Parathyroid adenoma (tissue), 2 donors: ENCODE results near the gene IGF1.

Source experiments
- H2AFZ ChIP-seq: fragments of 300-600 bp; sonication (generic); one replicate; pipeline ENCODE4 v1.7.0; 2017; ENCODE audit warnings: antibody characterized with exemption, mild to moderate bottlenecking
- H3K27ac ChIP-seq: fragments of 300-600 bp; sonication (generic); one replicate; pipeline ENCODE4 v1.7.0; 2017
- H3K27me3 ChIP-seq: fragments of 300-600 bp; sonication (generic); one replicate; pipeline ENCODE4 v1.7.0; 2017; ENCODE audit warnings: low read length; ENCODE audit not compliant: control insufficient read depth, insufficient read depth
- H3K36me3 ChIP-seq: fragments of 300-600 bp; sonication (generic); one replicate; pipeline ENCODE4 v1.7.0; 2017; ENCODE audit warnings: low read length; ENCODE audit not compliant: control insufficient read depth, insufficient read depth
- H3K4me1 ChIP-seq: fragments of 300-600 bp; sonication (generic); one replicate; pipeline ENCODE4 v1.7.0; 2017; ENCODE audit warnings: control low read depth
- H3K4me2 ChIP-seq: fragments of 300-600 bp; sonication (generic); one replicate; pipeline ENCODE4 v1.7.0; 2017; ENCODE audit warnings: low read length
- H3K4me3 ChIP-seq: fragments of 300-600 bp; sonication (generic); one replicate; pipeline ENCODE4 v1.7.0; 2017; ENCODE audit warnings: low read depth, low read length
- H3K79me2 ChIP-seq: fragments of 300-600 bp; sonication (generic); one replicate; pipeline ENCODE4 v1.7.0; 2017; ENCODE audit warnings: control low read depth
- H3K9ac ChIP-seq: fragments of 300-600 bp; sonication (generic); one replicate; pipeline ENCODE4 v1.7.0; 2017; ENCODE audit warnings: mild to moderate bottlenecking
- H3K9me3 ChIP-seq: fragments of 300-600 bp; sonication (generic); one replicate; pipeline ENCODE4 v1.7.0; 2017; ENCODE audit warnings: low read length; ENCODE audit not compliant: control insufficient read depth
- TF ChIP-seq, protein P1 (sequence below): fragments of 300-600 bp; sonication (generic); IDR thresholded peaks from one replicate; pipeline ENCODE4 v1.7.0; 2017; ENCODE audit warnings: antibody characterized with exemption, mild to moderate bottlenecking
- donor health status: primary hyperparathyroidism.

The IGF1 gene

DNA sequence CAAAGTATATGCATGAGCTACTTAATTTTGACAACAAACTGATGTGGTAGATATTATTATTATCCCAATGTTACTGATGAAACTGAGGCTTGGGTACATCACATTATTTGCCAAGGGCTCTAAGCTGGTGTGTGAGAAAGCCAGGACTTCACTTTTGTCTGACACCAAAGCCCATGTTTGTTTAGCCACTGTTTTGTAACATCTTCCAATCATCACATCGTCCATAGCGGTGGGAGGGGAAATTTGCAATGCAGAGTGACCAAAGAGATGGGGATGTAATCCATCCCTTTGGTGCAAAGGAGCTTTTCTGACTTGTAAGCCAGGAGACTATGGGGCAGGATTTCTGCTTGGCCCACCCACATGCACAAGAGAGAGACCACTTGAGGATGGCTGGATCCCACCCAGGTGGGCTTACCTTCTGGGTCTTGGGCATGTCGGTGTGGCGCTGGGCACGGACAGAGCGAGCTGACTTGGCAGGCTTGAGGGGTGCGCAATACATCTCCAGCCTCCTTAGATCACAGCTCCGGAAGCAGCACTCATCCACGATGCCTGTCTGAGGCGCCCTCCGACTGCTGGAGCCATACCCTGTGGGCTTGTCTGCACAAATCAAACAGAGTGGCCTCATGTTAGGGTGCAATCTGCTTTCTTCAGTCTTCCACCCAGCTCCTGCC, 61.1 kb downstream of the IGF1 start:
- Histone ChIP-seq H3K27me3 (no peaks in the 10 kb centered on the region), H3K4me1 (no peaks in the 10 kb centered on the region), H3K9ac (no peak overlapping the region), H2AFZ (no peak overlapping the region), H3K79me2 (no peaks in the 10 kb centered on the region), H3K36me3 (no peaks in the 10 kb centered on the region), H3K27ac (no peak overlapping the region), H3K9me3 (no peaks in the 10 kb centered on the region), H3K4me2 (no peak overlapping the region), H3K4me3 (no peak overlapping the region)
- TF ChIP-seq, protein P1, sequence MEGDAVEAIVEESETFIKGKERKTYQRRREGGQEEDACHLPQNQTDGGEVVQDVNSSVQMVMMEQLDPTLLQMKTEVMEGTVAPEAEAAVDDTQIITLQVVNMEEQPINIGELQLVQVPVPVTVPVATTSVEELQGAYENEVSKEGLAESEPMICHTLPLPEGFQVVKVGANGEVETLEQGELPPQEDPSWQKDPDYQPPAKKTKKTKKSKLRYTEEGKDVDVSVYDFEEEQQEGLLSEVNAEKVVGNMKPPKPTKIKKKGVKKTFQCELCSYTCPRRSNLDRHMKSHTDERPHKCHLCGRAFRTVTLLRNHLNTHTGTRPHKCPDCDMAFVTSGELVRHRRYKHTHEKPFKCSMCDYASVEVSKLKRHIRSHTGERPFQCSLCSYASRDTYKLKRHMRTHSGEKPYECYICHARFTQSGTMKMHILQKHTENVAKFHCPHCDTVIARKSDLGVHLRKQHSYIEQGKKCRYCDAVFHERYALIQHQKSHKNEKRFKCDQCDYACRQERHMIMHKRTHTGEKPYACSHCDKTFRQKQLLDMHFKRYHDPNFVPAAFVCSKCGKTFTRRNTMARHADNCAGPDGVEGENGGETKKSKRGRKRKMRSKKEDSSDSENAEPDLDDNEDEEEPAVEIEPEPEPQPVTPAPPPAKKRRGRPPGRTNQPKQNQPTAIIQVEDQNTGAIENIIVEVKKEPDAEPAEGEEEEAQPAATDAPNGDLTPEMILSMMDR: no peak

DNA sequence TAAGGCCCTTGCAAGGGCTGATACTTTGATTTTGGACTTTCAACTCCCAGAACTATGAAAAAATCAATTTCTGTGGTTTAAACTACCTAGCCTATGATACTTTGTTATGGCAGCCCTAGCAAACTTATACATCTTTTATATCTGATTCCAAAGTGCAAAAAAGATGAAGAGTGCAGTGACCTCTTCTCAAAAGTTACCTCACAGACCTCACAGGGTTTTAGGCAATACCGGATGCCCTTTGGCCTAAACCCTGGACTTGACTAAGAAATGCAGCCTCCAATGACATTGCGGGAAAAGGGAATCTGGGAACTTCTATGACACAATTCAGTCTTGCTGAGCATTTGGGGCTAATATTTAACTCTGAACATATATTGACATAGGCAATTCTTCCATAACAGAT, 63.3 kb downstream of the IGF1 start:
- H3K36me3 ChIP-seq: no peaks in the 10 kb centered on the region
- no peaks in the 10 kb centered on the region for H3K79me2 ChIP-seq
- H3K27me3 ChIP-seq: no peaks in the 10 kb centered on the region
- H3K27ac ChIP-seq: no peak overlapping the region
- no peaks in the 10 kb centered on the region for H3K9me3 ChIP-seq
- H3K4me3 ChIP-seq: no peak overlapping the region
- no peak overlapping the region for H3K9ac ChIP-seq
- H3K4me1 ChIP-seq: no peaks in the 10 kb centered on the region
- TF ChIP-seq, protein P1: no peak
- no peak overlapping the region for H2AFZ ChIP-seq
- no peak overlapping the region for H3K4me2 ChIP-seq

DNA sequence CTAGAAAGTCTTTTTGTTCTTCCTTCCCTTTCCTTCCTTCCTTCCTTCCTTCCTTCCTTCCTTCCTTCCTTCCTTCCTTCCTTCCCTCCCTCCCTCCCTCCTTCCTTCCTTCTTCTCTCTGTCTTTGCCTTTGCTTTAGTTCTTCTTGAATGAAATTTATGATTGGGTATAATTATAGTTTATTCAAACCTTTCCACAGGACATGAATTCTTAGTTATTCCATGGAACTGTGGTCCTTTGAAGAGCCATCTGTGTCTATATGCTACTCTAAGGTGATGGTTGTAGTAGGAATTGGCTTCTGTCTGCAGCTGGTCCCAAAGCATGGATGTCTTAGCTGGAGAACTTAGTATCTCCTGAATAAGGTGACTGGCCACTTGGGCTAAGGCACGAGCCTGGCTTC, 64.8 kb downstream of the IGF1 start:
- H3K79me2 ChIP-seq: no peaks in the 10 kb centered on the region
- TF ChIP-seq, protein P1: no peak
- H3K36me3 ChIP-seq: no peaks in the 10 kb centered on the region

DNA sequence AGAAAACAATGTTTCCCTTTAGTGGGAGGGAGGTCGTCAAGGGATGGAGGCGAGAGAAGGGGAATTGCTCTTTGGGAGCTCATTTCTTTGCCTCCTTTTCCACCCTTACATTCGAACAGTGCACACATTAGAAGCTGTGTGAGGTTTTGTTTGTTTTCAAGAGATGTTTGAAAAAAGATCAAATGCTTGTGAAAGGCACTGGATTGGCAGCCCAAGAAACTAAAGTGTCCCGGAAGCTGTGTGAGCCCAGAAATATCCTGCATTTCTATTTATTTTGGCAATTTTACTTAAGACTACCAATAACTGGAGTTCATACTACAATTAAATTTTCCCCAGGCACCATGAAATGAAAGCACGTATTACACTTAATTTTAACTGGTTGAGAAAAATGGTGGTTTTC, 67.0 kb downstream of the IGF1 start:
- H3K9ac ChIP-seq: no peak overlapping the region
- no peaks in the 10 kb centered on the region for H3K4me1 ChIP-seq
- H3K27ac ChIP-seq: no peak overlapping the region

More for the DNA sequence above, 64.8 kb downstream of the IGF1 start:
- no peak overlapping the region for H3K27ac ChIP-seq
- no peak overlapping the region for H3K4me3 ChIP-seq
- H2AFZ ChIP-seq: no peak overlapping the region
- H3K9ac ChIP-seq: no peak overlapping the region
- no peak overlapping the region for H3K4me2 ChIP-seq
- H3K9me3 ChIP-seq: no peaks in the 10 kb centered on the region
- H3K4me1 ChIP-seq: no peaks in the 10 kb centered on the region
- no peaks in the 10 kb centered on the region for H3K27me3 ChIP-seq

More for the DNA sequence above, 67.0 kb downstream of the IGF1 start:
- TF ChIP-seq, protein P1: no peak
- no peaks in the 10 kb centered on the region for H3K9me3 ChIP-seq
- no peaks in the 10 kb centered on the region for H3K79me2 ChIP-seq
- no peak overlapping the region for H2AFZ ChIP-seq
- H3K36me3 ChIP-seq: no peaks in the 10 kb centered on the region
- no peaks in the 10 kb centered on the region for H3K27me3 ChIP-seq
- no peak overlapping the region for H3K4me3 ChIP-seq
- H3K4me2 ChIP-seq: no peak overlapping the region
